ENCODE data around the gene OR52D1.

- no peak for TF ChIP-seq CTCF (IDR thresholded peaks at IDR 0.05)
- no peak for TF ChIP-seq POLR2A (IDR thresholded peaks at IDR 0.05)
These were observed 47.1 kb upstream of the OR52D1 start, which contains the start of gene OR51I1 for GRCh38 chr11:5441414-5441813.
